Motor neuron (in vitro differentiated cells): ENCODE measurements around the gene CYP2B6. TPM values are rescaled to one million over a fixed set of nuclear protein-coding genes. Genes with fewer than 3 reads are reported as not detected.

Source experiments
- total RNA-seq, 8 experiments: library from RNA; unstranded; fragments of 300-600 nt; gene quantifications; 2 replicates each; pipeline versions ENCODE4 v1.2.3 to v1.2.4, GENCODE V29; 2022

Gene CYP2B6
- total RNA-seq, 8 experiments from 2014 or later, result 0.17 to 0.63 (median 0.22) TPM; not detected in 4

Other genes starting within 250 kb of the CYP2B6 start
- gene ACTMAP, start 240.8 kb upstream of the CYP2B6 start, total RNA-seq, result 10 to 100 TPM in 1 of 8 experiments, 1 to 10 TPM in 7; 2.4 to 12.6 (median 3.8) TPM
- 100 to 1,000 TPM in 1 of 8 experiments, 10 to 100 TPM in 7; 32.4 to 112 (median 40.7) TPM for gene SNRPA, start 240.1 kb upstream of the CYP2B6 start, total RNA-seq
- gene MIA, start 215.8 kb upstream of the CYP2B6 start, total RNA-seq, result 1 to 10 TPM in 3 of 8 experiments, under 1 TPM in 1, not detected in 4; 0.90 to 5.0 (median 1.5) TPM
- 10 to 100 TPM; 14.5 to 23.0 (median 19.4) TPM for gene RAB4B, start 213.0 kb upstream of the CYP2B6 start, total RNA-seq
- gene EGLN2, start 192.1 kb upstream of the CYP2B6 start, total RNA-seq, result 10 to 100 TPM; 32.1 to 96.2 (median 65.5) TPM
- gene CYP2A6, start 140.8 kb upstream of the CYP2B6 start, total RNA-seq, result 1 to 10 TPM in 3 of 8 experiments, under 1 TPM in 2, not detected in 3; 0.16 to 2.0 (median 1.4) TPM
- gene CYP2A7, start 109.1 kb upstream of the CYP2B6 start, total RNA-seq, result 1 to 10 TPM in 1 of 8 experiments, under 1 TPM in 4, not detected in 3; 0.17 to 1.1 (median 0.45) TPM
- not detected for gene CYP2A13, start 97.2 kb downstream of the CYP2B6 start, total RNA-seq
- 1 to 10 TPM in 4 of 8 experiments, under 1 TPM in 1, not detected in 3; 0.18 to 4.2 (median 1.4) TPM for gene CYP2F1, start 123.2 kb downstream of the CYP2B6 start, total RNA-seq
- gene CYP2S1, start 201.9 kb downstream of the CYP2B6 start, total RNA-seq, result 1 to 10 TPM in 2 of 8 experiments, under 1 TPM in 5, not detected in 1; 0.13 to 2.2 (median 1.00) TPM
- 10 to 100 TPM in 2 of 8 experiments, 1 to 10 TPM in 4, under 1 TPM in 2; 0.55 to 20.8 (median 4.9) TPM for gene AXL, start 227.9 kb downstream of the CYP2B6 start, total RNA-seq